Dermis blood vessel endothelial cell (primary cell): Measurements from ENCODE around the gene FXYD2. TPM values are rescaled to one million over a fixed set of nuclear protein-coding genes. Genes with fewer than 3 reads are reported as not detected.

ENCODE experiments used
- DNase-seq: peaks from one replicate; pipeline ENCODE4 v3.0.0; 2010
- total RNA-seq: library from RNA; depleted of rRNA; stranded (reverse); fragments of >200 nt; gene quantifications from 2 replicates; pipeline ENCODE4 v1.2.3, GENCODE V29; 2014

The FXYD2 gene
- total RNA-seq, 1 donor from 2014 or later, result 4.6 TPM

DNA sequence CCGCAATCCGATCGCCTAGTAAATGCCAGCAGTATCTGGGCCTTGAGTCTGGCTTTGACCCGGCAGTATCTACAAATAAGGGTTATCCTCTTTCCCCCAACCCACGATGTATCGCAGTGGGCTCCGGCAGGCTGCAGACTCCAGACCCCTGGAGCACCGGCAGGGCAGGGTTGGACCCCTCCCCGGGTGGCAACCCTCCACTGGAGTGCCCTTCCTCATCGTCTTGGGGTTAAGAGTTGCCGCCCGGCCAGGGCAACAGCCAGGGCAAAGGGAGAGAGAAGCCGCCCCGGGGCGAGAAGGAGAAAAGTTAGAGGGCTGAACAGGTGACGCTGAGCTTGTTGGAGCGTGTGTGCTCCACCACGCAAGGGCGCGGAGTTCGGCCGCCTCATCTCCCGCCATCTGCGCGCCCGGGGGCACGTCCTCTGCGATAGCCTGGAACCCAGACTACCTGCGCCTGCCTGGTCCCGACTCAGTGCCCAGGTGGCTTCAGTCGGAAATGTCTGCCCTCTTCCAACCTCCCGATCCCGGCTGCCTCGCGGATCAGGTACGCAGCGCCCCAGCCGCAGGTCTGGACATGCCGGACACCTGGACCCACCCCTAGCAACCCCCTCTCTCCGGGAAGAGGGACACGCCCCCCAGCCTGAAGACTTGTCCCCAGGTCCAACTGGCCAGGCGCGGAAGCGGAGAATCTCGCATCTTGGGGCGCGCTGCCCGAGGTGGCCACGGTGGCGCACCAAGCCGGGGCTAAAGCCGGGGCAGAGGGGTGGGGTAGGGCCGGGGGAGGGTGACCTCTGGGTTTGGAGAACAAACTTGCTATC lies 28.7 kb downstream of the FXYD2 start:
- DNase-seq, result no peak

DNA sequence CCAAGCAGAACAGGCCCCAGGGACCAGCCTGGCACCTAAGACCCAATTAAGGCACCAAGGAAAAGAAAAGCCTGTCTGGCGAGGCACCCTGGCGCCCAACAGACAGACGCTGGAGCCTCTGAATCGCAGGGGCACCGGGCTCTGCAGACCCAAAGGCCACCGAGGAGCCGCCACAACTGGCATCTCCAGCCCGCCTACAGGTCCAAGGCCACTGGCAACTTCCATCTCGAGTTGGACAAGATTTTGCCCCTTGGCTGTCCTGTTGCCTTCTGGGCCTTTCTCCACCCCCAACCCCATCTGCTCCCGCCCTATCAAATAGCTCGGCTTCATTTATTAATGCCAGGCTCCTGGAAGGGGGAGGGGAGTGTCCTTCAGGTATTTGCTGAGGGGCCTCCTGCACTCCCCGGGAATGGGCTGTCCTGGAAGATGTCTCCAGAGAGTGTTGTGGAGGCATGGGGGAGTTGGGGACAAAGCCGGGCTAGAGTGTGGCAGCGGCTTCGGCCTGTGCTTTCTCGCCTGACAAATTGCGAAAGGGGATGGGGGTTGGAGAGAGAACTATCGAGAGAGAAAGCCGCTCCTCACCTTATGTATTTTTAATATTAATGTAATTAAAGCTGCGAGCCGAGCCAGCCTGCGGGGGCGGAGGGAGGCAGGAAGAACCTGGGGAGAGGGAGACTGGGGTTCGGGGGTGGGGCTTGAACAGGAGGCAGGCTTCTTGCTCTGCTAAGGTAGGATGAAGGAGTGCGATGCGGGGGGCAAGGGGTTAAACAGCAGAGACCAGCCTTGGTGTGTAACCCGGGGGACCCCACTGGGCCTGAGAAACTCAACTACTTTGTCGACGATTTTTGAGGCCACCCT lies 29.5 kb downstream of the FXYD2 start:
- DNase-seq, result no peak

DNA sequence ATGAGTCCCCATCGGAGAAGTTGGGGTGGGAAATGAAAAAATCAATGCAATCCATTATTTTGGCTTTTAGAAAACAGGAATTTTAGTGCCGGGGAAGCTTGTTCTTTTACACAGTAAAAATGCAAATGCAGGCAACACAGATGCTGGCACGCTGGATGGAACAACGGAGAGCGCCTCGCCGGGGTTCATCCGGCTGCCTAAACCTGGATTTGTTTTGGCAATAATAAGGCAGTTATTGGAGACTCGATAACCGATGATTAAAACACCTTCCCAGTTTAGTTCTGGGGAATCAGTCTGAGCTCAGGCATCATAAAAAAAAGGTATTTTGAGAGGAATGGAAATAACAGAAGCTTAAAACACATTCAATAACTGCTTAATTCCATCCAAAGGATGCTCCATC lies 30.4 kb downstream of the FXYD2 start:
- DNase-seq, result no peak

DNA sequence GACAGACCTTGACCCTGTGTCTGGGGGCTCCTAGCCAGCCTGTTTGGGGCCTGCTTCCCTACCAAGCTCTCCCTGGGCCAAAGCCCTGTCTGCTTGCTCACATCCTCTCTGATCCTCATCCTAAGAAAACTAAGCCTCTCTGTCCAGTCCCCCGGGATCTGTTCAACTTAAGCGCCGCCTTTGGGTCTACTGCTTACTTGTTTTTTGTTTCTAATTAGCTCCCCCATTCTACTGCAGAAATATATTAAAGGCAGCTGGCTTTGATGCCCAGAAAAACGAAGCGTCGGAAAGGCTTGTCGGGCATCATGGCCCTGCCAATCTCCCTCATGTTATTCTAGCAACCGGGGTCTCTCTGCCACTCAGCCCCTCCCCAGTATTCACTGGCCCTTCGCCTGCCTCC lies 31.0 kb downstream of the FXYD2 start:
- no peak for DNase-seq

DNA sequence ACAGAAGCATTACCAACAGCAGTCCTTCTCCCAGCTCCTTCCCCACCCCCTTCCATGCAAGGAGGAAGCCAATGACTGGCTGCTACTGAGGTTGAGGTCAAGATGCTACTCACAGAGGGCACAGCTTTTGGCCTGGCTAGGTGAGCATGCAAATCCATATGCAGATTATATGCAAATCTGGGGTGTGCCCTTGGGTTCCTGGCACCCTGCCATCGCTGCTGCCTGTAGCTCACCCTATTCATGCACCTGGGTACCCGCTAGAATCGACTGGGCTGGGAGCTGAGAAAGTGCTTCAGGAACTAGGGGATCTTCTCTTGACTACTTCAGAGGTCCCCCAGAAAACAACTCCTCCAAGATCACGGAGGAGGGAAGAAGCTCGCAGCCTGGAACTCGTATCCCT lies 31.6 kb downstream of the FXYD2 start:
- DNase-seq, result no peak

DNA sequence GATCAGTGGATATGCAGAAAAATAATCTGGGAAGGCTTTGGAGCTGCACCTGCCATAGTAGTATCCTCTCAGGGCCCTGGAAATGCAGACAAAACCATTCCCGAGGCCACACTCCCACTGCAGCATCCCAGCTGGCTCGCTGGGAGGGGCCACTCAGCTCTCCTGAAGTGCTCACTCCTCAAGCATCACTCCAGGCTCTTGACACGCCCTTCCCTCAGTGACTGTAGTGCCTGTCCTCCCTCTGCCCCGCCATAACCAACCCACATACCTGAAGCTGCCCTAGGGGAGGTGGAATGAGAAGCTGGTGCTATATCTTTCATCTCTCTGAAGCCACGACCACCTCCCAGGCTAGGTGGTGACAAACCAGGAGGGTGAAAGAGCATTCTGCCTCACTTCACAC lies 32.3 kb downstream of the FXYD2 start:
- no peak for DNase-seq

DNA sequence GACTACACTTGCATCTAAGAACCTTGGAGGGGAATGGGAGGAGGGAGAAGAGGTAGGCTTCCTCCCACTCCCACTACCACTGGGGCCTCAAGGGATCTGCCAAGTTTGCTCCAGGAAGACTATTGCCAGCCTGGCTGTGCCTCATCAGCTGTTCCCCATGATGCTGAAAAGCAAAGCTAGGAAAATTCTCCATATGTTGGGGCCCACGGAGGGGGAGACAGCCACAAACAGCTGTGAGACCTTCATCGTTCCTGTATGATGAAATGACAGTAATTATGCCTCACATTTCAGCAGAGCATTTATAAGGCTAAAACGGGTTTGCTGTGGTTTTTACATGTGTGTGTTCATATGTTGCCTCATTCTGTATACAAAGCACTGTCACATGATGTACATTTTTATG lies 34.3 kb downstream of the FXYD2 start:
- DNase-seq, result no peak

DNA sequence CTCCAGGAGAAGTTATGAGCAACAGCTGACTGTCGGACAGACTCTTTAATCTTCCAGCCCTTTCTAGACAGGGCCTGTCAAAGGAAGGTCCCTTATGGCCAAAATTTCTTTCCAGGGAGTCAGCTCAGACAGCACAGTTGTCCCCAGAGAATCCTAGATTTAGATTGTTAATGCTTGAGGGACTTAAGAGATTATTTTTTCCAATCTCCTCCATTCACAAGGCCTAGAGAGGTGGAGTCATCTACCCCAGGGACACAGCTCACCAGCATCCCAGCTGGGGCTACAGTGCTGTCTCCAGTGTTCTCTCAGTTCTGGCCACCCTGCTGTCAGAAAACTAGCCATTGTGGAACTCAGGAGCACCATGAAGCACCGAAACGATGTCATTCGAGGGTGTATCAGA lies 35.3 kb downstream of the FXYD2 start:
- no peak for DNase-seq

DNA sequence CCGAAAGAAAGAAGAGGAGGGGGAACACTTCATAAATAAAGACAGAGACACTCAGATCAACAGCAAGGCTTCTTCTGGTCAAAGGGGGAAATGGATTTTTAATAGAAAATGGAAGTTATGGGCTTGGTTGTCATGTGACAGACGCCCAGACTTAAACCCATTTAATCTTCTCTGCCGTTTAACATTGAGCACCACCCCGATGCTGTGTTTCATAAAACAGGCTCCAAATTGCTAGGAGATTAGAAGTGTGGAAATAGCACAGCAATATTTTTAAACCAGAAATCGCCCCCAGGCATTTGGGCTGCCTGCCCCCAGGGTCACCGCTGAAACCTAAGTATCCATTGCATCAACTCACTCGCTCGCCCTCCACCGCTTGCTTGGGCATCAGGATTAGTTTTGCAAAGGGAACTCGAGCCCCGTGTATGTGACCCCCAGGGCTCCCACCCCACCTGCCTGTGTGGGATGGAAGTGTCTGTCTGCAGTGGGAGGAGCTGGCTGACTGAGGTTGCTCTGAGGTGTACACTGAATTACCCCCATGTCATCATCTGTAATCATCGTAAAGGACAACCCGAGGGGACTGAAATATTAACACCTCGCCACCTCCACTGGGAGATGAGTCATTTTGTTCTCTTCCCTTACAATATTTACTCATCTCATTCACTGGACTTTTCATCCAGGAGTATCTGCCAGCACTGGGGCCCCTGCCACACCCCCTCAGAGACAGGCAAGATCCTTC lies 38.2 kb downstream of the FXYD2 start:
- no peak for DNase-seq

DNA sequence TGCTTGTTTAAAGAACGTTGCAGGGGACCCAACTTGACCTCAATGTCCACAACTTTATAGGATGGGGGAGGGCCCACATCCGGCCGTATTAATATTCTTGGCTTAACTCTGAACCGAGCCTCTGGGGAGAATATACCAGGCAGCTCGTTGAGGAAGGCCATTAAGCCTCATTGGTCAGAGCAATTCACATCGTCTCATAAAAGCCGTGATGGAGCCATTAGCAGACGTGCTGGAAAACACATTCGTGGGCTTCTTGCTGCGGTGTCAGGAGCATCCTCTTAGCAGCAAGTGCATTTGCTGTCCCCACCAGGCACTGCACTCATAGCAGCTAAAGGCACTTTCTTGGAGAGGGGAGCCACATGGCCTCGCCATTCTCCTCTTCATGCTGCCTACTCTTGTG lies 42.4 kb downstream of the FXYD2 start:
- no peak for DNase-seq

DNA sequence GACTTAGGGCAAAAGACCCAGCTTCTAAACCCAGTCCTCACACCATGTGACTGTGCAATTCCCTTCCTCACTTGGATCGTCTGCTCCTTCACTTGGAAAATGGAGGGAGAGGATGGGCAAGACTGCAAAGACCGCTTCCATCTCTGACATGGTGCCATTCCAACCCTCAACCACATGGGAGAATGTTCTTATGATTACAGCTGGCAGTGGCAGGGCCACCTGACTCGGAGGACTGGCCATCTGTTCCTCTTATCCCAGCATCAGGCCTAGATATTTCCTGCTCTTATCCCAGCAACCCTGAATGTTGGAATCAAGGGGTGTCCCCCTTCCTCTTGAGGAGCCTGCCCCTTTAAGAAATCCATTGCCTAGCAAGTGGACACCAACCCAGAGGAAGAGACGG lies 42.9 kb downstream of the FXYD2 start:
- no peak for DNase-seq

DNA sequence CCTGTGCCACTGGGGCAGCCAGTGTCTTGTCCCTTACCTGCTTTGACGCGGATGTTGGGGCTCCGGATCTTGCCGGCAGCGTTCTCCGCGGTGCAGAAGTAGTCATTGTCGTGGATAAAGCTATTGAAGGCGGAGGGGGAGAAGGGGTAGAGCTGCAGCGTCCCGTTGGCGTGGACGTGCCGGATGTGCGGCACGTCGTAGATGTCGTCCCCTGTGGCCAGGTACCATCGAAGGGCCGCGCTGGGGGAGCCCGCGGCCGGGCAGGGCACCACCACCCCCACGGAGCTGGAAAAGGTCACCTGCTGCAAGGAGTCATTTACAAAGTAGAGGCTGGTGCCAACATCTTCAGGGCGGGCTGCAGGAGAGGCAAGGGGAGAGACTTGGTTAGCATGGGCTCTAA lies 44.1 kb downstream of the FXYD2 start:
- DNase-seq, result no peak

DNA sequence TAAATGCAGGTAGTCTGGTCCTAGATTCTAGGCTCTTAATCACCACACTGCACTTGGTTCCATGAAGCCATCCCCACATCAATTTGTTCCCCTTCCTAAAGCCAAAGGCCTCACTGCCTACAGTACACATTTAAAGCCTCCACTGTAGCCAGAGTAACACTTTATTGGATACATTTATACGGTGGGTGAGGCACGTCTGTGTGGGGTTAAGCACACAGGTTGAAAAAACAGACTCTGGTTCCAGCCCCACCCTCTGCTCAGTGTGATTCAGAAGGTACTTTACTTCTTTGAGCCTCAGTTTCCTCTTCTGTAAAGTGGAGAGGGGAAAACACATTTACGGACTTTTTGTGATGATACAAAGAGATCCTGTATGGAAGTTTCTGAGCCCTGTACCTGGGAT lies 50.0 kb downstream of the FXYD2 start:
- no peak for DNase-seq

DNA sequence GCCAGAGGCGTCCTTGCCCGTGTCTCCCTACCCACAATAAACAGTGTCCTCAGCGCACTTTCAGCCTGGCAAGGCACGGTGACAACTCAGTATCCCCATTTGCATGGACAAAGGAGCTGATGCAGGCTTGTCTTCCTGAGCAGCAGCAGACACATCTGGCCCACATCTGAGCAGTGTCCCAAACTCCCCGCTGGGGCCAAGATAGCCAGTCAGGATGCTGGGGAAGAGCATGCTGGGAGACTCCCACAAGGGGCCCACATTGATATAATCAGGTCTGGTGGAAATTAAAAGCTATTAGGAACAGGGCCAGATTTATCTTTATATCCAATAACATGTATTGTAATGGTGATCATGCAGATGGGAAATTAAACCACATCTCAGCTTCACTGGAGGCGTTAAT lies 52.2 kb downstream of the FXYD2 start:
- no peak for DNase-seq

DNA sequence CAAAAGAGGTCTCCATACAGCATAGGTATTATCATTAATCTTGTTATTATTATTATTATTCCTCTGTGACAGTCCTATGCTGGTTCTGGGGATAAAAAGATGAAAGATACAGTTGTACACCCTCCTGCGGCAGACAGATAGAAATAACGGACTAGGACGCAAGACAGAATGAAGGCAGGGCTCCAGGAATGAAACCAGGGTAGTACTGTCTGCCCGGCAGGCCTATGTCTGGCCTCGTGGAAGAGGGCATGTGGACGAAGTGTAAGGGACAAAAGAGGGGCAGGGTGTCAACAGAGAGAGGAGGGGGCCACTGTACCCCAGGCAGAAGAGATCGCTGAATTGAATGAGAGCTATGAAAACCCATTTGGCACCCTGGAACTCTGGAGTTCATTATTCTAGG lies 52.7 kb downstream of the FXYD2 start:
- no peak for DNase-seq

DNA sequence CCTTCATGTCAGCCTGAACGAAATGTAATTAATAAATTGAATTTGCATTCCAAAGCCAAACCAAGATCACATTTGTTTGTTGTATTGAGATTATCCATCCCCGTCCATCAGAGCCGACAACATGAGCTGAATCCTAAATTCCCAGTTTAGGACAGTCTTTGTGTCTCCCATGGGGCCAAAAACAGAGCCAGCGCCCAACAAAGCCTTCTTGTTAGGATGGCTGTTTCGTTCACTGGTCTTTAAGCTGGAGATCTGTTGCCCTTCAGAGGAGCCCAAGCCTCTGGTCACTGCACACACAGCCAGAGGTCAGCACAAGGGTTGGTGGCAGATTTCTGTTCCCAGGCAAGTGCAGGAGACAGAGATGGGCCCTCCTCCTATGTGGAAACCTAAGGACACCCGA lies 53.3 kb downstream of the FXYD2 start:
- no peak for DNase-seq

DNA sequence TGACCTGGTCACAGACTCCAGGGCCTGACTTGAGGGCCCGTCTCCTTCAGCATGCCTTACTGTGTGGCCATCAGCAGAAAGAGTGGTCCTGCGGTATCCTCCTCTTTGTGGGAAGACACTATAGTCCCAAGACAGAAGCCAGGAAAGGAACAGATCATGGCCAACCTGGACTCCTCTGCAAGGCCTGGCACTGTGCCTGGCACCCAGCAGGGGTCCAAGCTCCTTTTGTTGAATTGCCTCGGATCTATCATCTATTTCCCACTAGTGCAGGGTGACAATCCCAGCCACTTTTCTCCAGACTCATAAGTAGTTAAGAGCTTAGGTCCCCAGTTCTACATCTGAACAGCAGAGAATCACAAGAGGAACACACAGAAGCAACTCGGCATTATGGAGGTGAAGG lies 54.5 kb downstream of the FXYD2 start:
- no peak for DNase-seq

Other genes starting within 250 kb of the FXYD2 start
- gene DSCAML1, start 27.5 kb downstream of the FXYD2 start, total RNA-seq, result under 0.01 TPM in 1 of 2 replicates, not detected in the other
- 1.1 and 1.7 TPM in 2 replicates for gene FXYD6, start 51.9 kb upstream of the FXYD2 start, total RNA-seq
- not detected in 2 replicates for gene TMPRSS13, start 104.7 kb upstream of the FXYD2 start, total RNA-seq
- gene IL10RA, start 161.7 kb upstream of the FXYD2 start, total RNA-seq, result 0.09 TPM in 1 of 2 replicates, not detected in the other